IPS-18a (cell line): ENCODE results near the gene DCX.
A peak's percentile ranks its signal among the peaks of the same experiment; 100 is the strongest.

ENCODE experiments used
- H3K27ac ChIP-seq: one replicate; pipeline ENCODE4 v1.5.1; 2013; ENCODE audit warnings: low read length
- H3K27me3 ChIP-seq: one replicate; pipeline ENCODE4 v1.6.1; 2013; ENCODE audit warnings: mild to moderate bottlenecking, low read length; ENCODE audit not compliant: control insufficient read depth, insufficient read depth
- H3K36me3 ChIP-seq: one replicate; pipeline ENCODE4 v1.6.1; 2013; ENCODE audit warnings: low read depth, low read length; ENCODE audit not compliant: control insufficient read depth
- H3K4me1 ChIP-seq: one replicate; pipeline ENCODE4 v1.6.1; 2013; ENCODE audit warnings: low read depth, low read length; ENCODE audit not compliant: control insufficient read depth
- H3K4me3 ChIP-seq: one replicate; pipeline ENCODE4 v1.5.1; 2013; ENCODE audit warnings: low read length
- H3K9ac ChIP-seq: one replicate; pipeline ENCODE4 v1.6.1; 2013; ENCODE audit warnings: mild to moderate bottlenecking, low read length, moderate library complexity
- H3K9me3 ChIP-seq: one replicate; pipeline ENCODE4 v1.6.1; 2013; ENCODE audit warnings: low read depth, low read length; ENCODE audit not compliant: control insufficient read depth

DCX gene

GRCh38 chrX:111411983-111412382 lies at the start of gene DCX:
Gene DCX, minus strand, starts transcription at chrX:111412192. Its CDS starts 1,794 bp downstream, at chrX:111410398.
- H3K36me3 ChIP-seq, result no peaks in the 10 kb centered on the region
- peak within 1 kb of the TSS; percentile 50 for H3K4me3 ChIP-seq
- peak within 1 kb of the TSS; percentile 43 for H3K9ac ChIP-seq
- H3K27ac ChIP-seq, result no peak within 1 kb of the TSS
- no peaks in the 10 kb centered on the region for H3K9me3 ChIP-seq
- H3K27me3 ChIP-seq, result no peaks in the 10 kb centered on the region
- H3K4me1 ChIP-seq, result peaks cover 28% of the 10 kb centered on the region

- H3K9ac ChIP-seq, result no peak overlapping the region
- H3K4me1 ChIP-seq, result peaks cover 5% of the 10 kb centered on the region
- H3K4me3 ChIP-seq, result no peak overlapping the region
- H3K27me3 ChIP-seq, result no peaks in the 10 kb centered on the region
- H3K9me3 ChIP-seq, result no peaks in the 10 kb centered on the region
- no peaks in the 10 kb centered on the region for H3K36me3 ChIP-seq
- H3K27ac ChIP-seq, result no peak overlapping the region
Observed at GRCh38 chrX:111460607-111461006, 48.6 kb upstream of the DCX start.

GRCh38 chrX:111447298-111447697 lies 35.3 kb upstream of the DCX start:
- no peaks in the 10 kb centered on the region for H3K9me3 ChIP-seq
- no peak overlapping the region for H3K9ac ChIP-seq
- no peak overlapping the region for H3K4me3 ChIP-seq
- H3K27ac ChIP-seq, result no peak overlapping the region
- no peaks in the 10 kb centered on the region for H3K36me3 ChIP-seq
- no peaks in the 10 kb centered on the region for H3K27me3 ChIP-seq
- H3K4me1 ChIP-seq, result peaks cover 13% of the 10 kb centered on the region

- H3K36me3 ChIP-seq, result no peaks in the 10 kb centered on the region
- no peak overlapping the region for H3K9ac ChIP-seq
- H3K27ac ChIP-seq, result peak overlapping the region; percentile 45
- no peaks in the 10 kb centered on the region for H3K9me3 ChIP-seq
- H3K27me3 ChIP-seq, result no peaks in the 10 kb centered on the region
- H3K4me1 ChIP-seq, result peaks cover 13% of the 10 kb centered on the region
- no peak overlapping the region for H3K4me3 ChIP-seq
Observed at GRCh38 chrX:111445485-111445884, 33.5 kb upstream of the DCX start.

DNA sequence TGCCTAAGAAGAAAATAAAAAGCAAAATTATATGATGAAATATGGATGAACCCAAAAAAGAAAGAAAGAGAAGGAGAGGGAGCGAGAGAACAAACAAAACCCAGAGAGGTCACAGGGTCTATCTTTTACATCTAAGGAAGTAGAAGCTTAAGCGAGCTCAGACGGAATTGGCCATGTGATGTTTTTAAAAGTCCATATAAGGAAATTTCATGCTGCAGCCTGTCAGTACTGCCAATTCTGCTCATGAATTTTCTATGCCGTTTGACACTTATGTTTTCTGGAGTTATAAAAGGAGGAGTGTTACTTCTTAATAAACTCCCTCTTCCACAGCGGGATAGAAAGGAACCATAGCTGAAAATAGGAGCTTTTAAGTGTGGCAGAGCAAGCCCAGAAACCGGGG lies 32.9 kb upstream of the DCX start:
- Histone ChIP-seq H3K9ac (no peak overlapping the region), H3K4me3 (no peak overlapping the region), H3K27me3 (no peaks in the 10 kb centered on the region), H3K27ac (peak overlapping the region; percentile 45), H3K4me1 (peaks cover 13% of the 10 kb centered on the region), H3K9me3 (no peaks in the 10 kb centered on the region), H3K36me3 (no peaks in the 10 kb centered on the region)

DNA sequence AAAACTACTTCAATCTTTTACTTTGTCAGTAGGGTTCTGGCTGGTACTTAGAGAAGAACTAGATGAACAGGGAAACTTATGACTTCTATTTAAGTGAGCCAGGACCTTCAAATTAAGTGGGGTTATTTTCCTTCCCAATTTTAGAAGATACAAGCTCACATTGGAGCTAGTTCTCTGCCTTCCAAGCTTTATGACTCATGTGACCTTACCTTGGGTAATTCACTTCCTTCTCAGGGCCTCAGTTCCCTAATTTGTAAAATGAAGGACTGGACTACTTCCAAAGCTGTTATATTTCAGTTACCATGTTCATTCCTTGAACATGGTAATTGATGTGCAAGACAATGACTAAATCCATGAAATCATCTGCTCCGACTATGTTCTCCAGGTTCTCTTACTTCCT lies 32.0 kb upstream of the DCX start:
- Histone ChIP-seq H3K9ac (no peak overlapping the region), H3K4me1 (peaks cover 13% of the 10 kb centered on the region), H3K36me3 (no peaks in the 10 kb centered on the region), H3K9me3 (no peaks in the 10 kb centered on the region), H3K27me3 (no peaks in the 10 kb centered on the region), H3K27ac (no peak overlapping the region), H3K4me3 (no peak overlapping the region)

- Histone ChIP-seq H3K4me3 (no peak overlapping the region), H3K36me3 (no peaks in the 10 kb centered on the region), H3K27ac (no peak overlapping the region), H3K9ac (no peak overlapping the region), H3K4me1 (peaks cover 13% of the 10 kb centered on the region), H3K27me3 (no peaks in the 10 kb centered on the region), H3K9me3 (no peaks in the 10 kb centered on the region)
Observed at GRCh38 chrX:111442791-111443190, 30.8 kb upstream of the DCX start.

- Histone ChIP-seq H3K27ac (no peak overlapping the region), H3K9me3 (no peaks in the 10 kb centered on the region), H3K36me3 (no peaks in the 10 kb centered on the region), H3K4me3 (no peak overlapping the region), H3K4me1 (peaks cover 3% of the 10 kb centered on the region), H3K27me3 (no peaks in the 10 kb centered on the region), H3K9ac (no peak overlapping the region)
Observed at GRCh38 chrX:111435469-111435868, 23.5 kb upstream of the DCX start.

DNA sequence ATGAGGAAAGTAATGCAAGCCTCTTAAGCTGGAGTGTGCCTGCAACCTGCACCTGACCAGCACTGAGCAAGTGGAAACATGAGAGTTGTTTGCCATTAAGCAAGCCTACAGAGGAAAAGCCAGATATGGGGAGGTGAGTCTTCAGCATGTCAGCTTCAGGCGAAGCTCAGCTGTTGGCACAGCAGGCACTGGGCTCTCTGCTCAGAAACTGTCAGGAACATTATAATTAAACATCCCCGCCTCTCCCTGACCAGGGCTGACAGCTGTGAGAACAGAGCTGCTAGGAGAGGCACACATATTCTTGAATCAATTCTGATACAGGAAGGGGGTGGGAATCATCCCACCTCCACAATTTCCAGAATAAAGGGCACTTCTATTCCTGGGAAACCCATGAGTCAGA lies 19.0 kb upstream of the DCX start:
- H3K4me1 ChIP-seq, result no peaks in the 10 kb centered on the region

GRCh38 chrX:111411557-111411956 lies 435 bp downstream of the DCX start:
- Histone ChIP-seq H3K27ac (no peak overlapping the region), H3K27me3 (no peaks in the 10 kb centered on the region), H3K4me3 (peak overlapping the region; percentile 50), H3K4me1 (peaks cover 28% of the 10 kb centered on the region), H3K9ac (peak overlapping the region; percentile 43), H3K9me3 (no peaks in the 10 kb centered on the region), H3K36me3 (no peaks in the 10 kb centered on the region)

More for the DNA sequence above, 19.0 kb upstream of the DCX start:
- H3K36me3 ChIP-seq, result no peaks in the 10 kb centered on the region
- no peak overlapping the region for H3K27ac ChIP-seq
- no peaks in the 10 kb centered on the region for H3K9me3 ChIP-seq
- no peaks in the 10 kb centered on the region for H3K27me3 ChIP-seq
- H3K4me3 ChIP-seq, result no peak overlapping the region
- no peak overlapping the region for H3K9ac ChIP-seq

DNA sequence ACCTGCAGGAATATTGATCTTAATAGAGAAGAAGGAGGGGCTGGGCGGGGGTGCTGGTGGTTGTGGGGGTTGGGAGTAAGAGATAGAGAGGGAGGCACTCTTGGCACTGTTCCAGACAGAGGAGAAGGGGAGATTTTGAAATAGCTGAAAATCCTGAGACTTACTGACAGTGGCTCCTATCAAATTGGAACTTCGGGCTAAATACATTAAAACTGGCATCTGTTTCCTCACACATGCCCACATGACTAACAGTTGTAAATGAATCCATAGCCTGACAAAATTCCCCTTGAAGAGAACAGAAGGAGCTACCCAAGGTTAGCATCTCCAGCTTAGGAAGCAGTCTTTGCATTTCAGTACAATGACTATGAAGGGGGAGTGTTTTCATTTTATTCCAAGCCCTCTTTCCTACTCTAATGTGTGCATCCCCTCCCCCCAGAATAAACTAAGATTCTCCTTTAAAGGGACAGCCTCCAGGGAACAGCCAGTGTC lies 1.4 kb downstream of the DCX start:
- Histone ChIP-seq H3K36me3 (no peaks in the 10 kb centered on the region), H3K27ac (no peak overlapping the region), H3K4me3 (peak overlapping the region; percentile 50), H3K4me1 (peaks cover 28% of the 10 kb centered on the region), H3K9me3 (no peaks in the 10 kb centered on the region), H3K9ac (peak overlapping the region; percentile 43), H3K27me3 (no peaks in the 10 kb centered on the region)

- Histone ChIP-seq H3K27ac (no peak overlapping the region), H3K27me3 (no peaks in the 10 kb centered on the region)
Observed at GRCh38 chrX:111409326-111409725, 2.7 kb downstream of the DCX start.

More at GRCh38 chrX:111409326-111409725, 2.7 kb downstream of the DCX start:
- no peak overlapping the region for H3K9ac ChIP-seq
- no peaks in the 10 kb centered on the region for H3K9me3 ChIP-seq
- H3K36me3 ChIP-seq, result no peaks in the 10 kb centered on the region
- H3K4me1 ChIP-seq, result peaks cover 28% of the 10 kb centered on the region
- no peak overlapping the region for H3K4me3 ChIP-seq
